Measurements from ENCODE around the gene SSPN.

The SSPN gene

DNA sequence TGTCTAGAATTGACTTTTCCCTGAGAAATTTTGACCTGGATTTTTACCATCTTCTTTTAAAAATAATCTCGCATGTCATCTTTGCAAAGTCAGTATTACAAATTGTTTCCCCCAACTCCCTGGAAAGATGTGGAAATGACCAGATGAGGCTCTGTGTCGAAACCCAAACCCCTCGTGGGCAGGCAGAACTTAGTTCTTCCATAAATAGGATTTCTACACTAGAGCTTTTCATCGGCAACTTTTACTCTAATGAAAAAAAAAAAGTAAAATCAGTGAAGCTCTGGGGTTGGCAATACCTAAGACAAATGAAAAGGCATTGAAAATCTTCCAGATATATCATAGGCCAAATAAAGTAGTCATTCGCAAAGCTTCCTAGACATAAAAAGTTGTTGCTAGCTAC is 17.0 kb downstream of the SSPN start:
- TF ChIP-seq, protein P1, sequence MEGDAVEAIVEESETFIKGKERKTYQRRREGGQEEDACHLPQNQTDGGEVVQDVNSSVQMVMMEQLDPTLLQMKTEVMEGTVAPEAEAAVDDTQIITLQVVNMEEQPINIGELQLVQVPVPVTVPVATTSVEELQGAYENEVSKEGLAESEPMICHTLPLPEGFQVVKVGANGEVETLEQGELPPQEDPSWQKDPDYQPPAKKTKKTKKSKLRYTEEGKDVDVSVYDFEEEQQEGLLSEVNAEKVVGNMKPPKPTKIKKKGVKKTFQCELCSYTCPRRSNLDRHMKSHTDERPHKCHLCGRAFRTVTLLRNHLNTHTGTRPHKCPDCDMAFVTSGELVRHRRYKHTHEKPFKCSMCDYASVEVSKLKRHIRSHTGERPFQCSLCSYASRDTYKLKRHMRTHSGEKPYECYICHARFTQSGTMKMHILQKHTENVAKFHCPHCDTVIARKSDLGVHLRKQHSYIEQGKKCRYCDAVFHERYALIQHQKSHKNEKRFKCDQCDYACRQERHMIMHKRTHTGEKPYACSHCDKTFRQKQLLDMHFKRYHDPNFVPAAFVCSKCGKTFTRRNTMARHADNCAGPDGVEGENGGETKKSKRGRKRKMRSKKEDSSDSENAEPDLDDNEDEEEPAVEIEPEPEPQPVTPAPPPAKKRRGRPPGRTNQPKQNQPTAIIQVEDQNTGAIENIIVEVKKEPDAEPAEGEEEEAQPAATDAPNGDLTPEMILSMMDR (IDR thresholded peaks at IDR 0.05): no peak
- no peak for TF ChIP-seq ZFX (IDR thresholded peaks at IDR 0.05; ENCODE audit: borderline replicate concordance)

DNA sequence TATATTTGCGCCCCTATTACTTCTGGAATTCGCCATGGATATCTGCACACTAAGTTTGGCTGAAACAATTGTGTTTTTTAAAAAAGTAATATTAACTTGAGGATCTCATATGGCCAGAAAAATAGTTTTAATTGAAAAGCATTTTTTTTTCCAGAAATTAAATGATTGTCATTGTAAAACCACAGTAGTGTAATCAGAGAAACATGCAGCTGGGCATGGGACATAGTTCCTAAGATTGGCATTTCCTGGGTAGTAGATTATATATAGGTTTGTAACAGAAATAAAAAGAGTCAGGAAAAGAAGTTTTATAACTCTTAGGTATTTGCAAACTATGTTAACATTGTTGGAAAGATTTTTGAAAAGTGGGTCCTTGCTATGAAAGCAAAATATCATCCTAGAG is 17.6 kb downstream of the SSPN start:
- no peak overlapping the region for H3K27ac ChIP-seq
- TF ChIP-seq ZFX (IDR thresholded peaks at IDR 0.05; ENCODE audit: borderline replicate concordance): no peak
- TF ChIP-seq, protein P1 (IDR thresholded peaks at IDR 0.05): no peak

More for the DNA sequence above, 17.0 kb downstream of the SSPN start:
- H3K27ac ChIP-seq: no peak overlapping the region

GRCh38 chr12:26214121-26214520 is 18.7 kb downstream of the SSPN start:
- TF ChIP-seq ZFX (IDR thresholded peaks at IDR 0.05; ENCODE audit: borderline replicate concordance): no peak
- TF ChIP-seq, protein P1 (IDR thresholded peaks at IDR 0.05): no peak
- H3K27ac ChIP-seq: no peak overlapping the region

DNA sequence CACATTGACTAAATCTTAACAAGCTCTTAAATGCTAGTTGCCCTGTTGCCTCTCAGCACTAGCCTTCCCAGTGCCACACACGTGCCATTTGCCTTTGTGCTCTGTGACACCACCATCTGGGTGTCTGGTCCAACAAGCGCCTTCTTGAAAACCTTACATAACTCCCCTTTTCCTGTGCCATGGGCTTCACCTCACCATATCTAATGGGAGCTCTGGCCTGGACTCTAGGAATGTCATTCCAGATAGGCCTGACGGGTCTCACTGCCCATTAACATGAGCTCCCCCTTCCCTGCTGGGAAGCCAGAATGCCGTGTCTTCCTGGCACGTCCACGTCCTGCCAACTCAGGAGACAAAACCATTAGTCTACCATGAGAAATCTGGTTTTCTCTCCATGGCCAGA is 24.4 kb downstream of the SSPN start:
- no peak for TF ChIP-seq ZFX (IDR thresholded peaks at IDR 0.05; ENCODE audit: borderline replicate concordance)
- TF ChIP-seq, protein P1 (IDR thresholded peaks at IDR 0.05): no peak
- H3K27ac ChIP-seq: no peak overlapping the region

DNA sequence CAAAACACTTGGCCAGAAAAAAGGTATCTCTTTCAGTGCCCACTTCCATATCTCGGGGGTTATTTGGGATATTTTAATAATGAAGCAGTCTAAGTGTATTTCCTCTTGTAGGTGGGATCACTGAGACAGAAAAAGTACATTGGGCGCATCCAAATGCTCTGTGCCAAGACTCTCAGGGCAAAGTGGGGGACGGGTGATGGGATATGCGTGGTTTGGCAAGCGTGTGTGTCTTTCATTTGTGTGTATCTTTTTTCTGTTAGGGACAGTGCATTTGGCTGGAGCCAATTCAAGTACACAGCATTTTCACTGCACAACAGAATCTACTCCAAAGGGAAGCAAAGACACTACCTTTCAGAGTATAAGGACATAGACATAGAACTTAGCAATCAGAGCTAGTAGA is 29.3 kb downstream of the SSPN start:
- TF ChIP-seq, protein P1 (IDR thresholded peaks at IDR 0.05): no peak
- no peak for TF ChIP-seq ZFX (IDR thresholded peaks at IDR 0.05; ENCODE audit: borderline replicate concordance)
- H3K27ac ChIP-seq: no peak overlapping the region

- no peak for TF ChIP-seq ZFX (IDR thresholded peaks at IDR 0.05; ENCODE audit: borderline replicate concordance)
- TF ChIP-seq, protein P1 (IDR thresholded peaks at IDR 0.05): no peak
- no peak overlapping the region for H3K27ac ChIP-seq
Measured at GRCh38 chr12:26226122-26226521, 30.7 kb downstream of the SSPN start.

DNA sequence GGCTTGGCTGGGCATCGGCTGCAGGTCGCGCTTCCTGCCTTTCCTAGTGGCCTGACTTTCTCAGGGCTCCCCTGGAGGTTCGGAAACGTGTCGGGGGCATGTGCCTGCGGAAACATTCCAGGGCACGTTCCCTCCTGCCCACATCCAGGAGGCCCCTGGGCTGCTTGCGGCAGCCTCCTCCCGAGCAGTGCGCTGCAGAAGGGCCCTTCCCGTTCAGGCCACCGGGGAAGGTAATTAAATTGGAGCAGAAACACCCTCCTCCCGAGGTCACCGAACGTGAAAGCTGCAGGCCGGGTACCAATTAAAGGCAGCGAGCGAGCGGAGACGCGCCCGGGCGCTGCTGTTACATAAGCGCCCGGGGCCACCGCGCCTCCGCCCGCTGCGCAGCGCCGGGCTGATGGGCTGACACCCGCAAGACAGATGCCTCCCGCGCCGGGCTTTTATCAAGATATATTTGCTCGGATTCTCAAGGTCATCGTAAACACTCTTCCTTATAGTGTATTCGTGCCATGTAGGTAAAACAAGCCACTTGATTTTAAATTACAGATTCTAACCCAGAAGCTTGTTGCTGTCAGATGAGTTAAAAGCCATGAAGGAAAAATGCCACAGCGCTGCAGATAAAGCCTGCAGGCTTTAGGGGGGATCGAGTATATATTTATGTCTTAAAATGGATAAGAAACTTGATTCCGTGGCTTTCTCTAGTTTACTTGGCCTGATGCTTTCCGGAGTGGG is 31.4 kb downstream of the SSPN start:
- H3K27ac ChIP-seq: no peak overlapping the region
- no peak for TF ChIP-seq ZFX (IDR thresholded peaks at IDR 0.05; ENCODE audit: borderline replicate concordance)
- TF ChIP-seq, protein P1 (IDR thresholded peaks at IDR 0.05): no peak

Measured in 22Rv1 (cell line).